ENCODE measurements around the gene SPIB. TPM values are rescaled to one million over a fixed set of nuclear protein-coding genes. Genes with fewer than 3 reads are reported as not detected.

SPIB gene
- total RNA-seq, 1 donor from 2014 or later = 0.12 TPM

GRCh38 chr19:50377517-50377916 lies 41.2 kb upstream of the SPIB start:
- DNase-seq (no peak), ATAC-seq (no peak)
- peaks cover 24% of the 10 kb centered on the region for H3K4me1 ChIP-seq
- intact Hi-C loops (cut with DNase I) = no loop called here
- H3K27me3 ChIP-seq (ENCODE audit: low read depth) = no peaks in the 10 kb centered on the region
- TF ChIP-seq, protein P1, sequence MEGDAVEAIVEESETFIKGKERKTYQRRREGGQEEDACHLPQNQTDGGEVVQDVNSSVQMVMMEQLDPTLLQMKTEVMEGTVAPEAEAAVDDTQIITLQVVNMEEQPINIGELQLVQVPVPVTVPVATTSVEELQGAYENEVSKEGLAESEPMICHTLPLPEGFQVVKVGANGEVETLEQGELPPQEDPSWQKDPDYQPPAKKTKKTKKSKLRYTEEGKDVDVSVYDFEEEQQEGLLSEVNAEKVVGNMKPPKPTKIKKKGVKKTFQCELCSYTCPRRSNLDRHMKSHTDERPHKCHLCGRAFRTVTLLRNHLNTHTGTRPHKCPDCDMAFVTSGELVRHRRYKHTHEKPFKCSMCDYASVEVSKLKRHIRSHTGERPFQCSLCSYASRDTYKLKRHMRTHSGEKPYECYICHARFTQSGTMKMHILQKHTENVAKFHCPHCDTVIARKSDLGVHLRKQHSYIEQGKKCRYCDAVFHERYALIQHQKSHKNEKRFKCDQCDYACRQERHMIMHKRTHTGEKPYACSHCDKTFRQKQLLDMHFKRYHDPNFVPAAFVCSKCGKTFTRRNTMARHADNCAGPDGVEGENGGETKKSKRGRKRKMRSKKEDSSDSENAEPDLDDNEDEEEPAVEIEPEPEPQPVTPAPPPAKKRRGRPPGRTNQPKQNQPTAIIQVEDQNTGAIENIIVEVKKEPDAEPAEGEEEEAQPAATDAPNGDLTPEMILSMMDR (IDR thresholded peaks at IDR 0.05) = no peak
- no peak overlapping the region for H3K27ac ChIP-seq
- H3K36me3 ChIP-seq = peaks cover 53% of the 10 kb centered on the region
- H3K4me3 ChIP-seq = no peak overlapping the region
- H3K9me3 ChIP-seq = no peaks in the 10 kb centered on the region

DNA sequence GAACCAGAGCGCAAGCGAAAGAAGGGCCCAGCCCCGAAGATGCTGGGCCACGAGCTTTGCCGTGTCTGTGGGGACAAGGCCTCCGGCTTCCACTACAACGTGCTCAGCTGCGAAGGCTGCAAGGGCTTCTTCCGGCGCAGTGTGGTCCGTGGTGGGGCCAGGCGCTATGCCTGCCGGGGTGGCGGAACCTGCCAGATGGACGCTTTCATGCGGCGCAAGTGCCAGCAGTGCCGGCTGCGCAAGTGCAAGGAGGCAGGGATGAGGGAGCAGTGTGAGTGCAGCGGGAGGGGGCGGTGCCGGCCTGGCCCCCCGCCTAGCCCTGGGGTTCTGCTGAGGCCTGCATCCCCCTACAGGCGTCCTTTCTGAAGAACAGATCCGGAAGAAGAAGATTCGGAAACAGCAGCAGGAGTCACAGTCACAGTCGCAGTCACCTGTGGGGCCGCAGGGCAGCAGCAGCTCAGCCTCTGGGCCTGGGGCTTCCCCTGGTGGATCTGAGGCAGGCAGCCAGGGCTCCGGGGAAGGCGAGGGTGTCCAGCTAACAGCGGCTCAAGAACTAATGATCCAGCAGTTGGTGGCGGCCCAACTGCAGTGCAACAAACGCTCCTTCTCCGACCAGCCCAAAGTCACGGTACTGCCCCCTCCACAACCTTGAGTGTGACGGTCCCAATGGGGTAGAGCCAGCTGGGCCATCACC lies 40.4 kb upstream of the SPIB start:
- ATAC-seq = no peak
- H3K4me1 ChIP-seq = peaks cover 29% of the 10 kb centered on the region
- H3K4me3 ChIP-seq = no peak overlapping the region
- no peaks in the 10 kb centered on the region for H3K9me3 ChIP-seq
- no peak overlapping the region for H3K27ac ChIP-seq
- TF ChIP-seq, protein P1 (IDR thresholded peaks at IDR 0.05) = no peak
- H3K27me3 ChIP-seq (ENCODE audit: low read depth) = no peaks in the 10 kb centered on the region
- intact Hi-C loops (cut with DNase I) = no loop called here
- no peak for DNase-seq
- H3K36me3 ChIP-seq = peaks cover 60% of the 10 kb centered on the region

- peaks cover 60% of the 10 kb centered on the region for H3K36me3 ChIP-seq
- H3K4me1 ChIP-seq = peaks cover 33% of the 10 kb centered on the region
- intact Hi-C loops (cut with DNase I) = no loop called here
- no peak overlapping the region for H3K27ac ChIP-seq
- TF ChIP-seq, protein P1 (IDR thresholded peaks at IDR 0.05) = no peak
- H3K4me3 ChIP-seq = no peak overlapping the region
- no peaks in the 10 kb centered on the region for H3K9me3 ChIP-seq
- ATAC-seq (no peak), DNase-seq (no peak)
- no peaks in the 10 kb centered on the region for H3K27me3 ChIP-seq (ENCODE audit: low read depth)
Observed at GRCh38 chr19:50378863-50379236, 39.9 kb upstream of the SPIB start.

- Histone ChIP-seq H3K27ac (no peak overlapping the region), H3K27me3 (ENCODE audit: low read depth) (no peaks in the 10 kb centered on the region), H3K4me3 (no peak overlapping the region), H3K36me3 (peaks cover 60% of the 10 kb centered on the region), H3K4me1 (peaks cover 35% of the 10 kb centered on the region), H3K9me3 (no peaks in the 10 kb centered on the region)
- DNase-seq = no peak
- ATAC-seq = no peak
- intact Hi-C loops (cut with DNase I) = no loop called here
- TF ChIP-seq, protein P1 (IDR thresholded peaks at IDR 0.05) = no peak
Observed at GRCh38 chr19:50379602-50380001, 39.1 kb upstream of the SPIB start.

DNA sequence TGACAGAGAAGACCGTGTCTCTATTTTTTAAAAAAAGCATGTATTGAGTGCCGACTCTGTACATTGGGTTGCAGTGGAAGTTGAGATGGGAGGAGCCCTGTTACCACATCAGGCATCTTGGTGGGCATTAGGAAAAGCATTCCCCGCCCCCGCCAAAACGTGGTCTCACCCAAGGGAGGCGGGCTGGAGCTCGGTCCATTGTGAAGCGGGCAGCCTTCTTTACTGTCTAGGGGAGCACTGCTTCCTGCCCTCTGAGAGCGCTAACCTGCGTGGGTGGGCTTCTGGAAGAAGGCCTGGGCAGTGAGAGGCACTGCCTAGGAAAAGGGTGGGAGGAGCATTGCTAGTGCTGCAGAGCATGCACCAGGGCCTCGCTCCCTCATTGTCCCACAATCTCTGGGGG lies 38.6 kb upstream of the SPIB start:
- TF ChIP-seq, protein P1 (IDR thresholded peaks at IDR 0.05) = no peak
- Histone ChIP-seq H3K27ac (no peak overlapping the region), H3K9me3 (no peaks in the 10 kb centered on the region), H3K4me3 (no peak overlapping the region), H3K27me3 (ENCODE audit: low read depth) (no peaks in the 10 kb centered on the region), H3K36me3 (peaks cover 60% of the 10 kb centered on the region), H3K4me1 (peaks cover 40% of the 10 kb centered on the region)
- intact Hi-C loops (cut with DNase I) = no loop called here
- ATAC-seq = no peak
- no peak for DNase-seq
